NT2/D1 (cell line): ENCODE data around the gene IRAK2.

Experiments
- SUZ12 ChIP-seq: IDR thresholded peaks from 2 replicates; pipeline ENCODE4 v1.6.1; 2011; ENCODE audit not compliant: insufficient read length, insufficient read depth; ENCODE audit errors: extremely low read depth
- YY1 ChIP-seq: IDR thresholded peaks from 2 replicates; pipeline ENCODE4 v1.6.1; 2011; ENCODE audit not compliant: insufficient read length, insufficient read depth

DNA sequence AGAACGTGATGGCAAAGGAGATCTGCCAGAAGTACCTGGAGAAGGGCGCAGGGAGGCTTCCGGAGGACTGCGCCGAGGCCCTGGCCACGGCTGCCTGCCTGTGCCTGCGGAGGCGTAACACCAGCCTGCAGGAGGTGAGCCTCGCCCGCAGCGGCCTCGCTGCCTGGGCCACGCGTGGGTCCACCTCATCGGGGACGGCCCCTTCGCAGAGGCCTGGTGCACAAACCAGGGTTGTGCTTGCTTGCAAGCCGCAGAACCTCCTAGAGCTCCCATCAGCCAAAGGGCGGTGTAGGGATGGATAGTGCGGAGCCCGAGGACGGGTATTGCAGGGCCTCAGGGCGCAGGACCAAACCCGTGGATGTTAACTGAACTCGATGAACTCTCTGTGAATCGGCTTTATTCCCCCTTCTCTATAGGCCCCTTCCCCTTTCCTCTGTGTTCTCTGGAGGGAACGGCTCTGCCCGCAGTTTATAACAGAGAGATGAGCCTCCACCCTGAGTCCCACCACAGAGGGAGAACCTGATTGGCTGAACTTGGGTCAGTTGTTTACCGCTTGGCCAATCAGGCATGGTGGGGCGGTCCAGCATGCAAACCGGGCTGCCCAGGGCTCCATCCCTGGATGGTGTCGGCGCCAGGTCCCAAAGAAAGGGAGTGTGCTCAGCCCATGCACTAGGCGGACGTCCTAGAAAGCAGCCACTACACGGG lies 70.0 kb downstream of the IRAK2 start:
- no peak for TF ChIP-seq YY1
- no peak for TF ChIP-seq SUZ12
